Fibroblast of the aortic adventitia (primary cell): Measurements from ENCODE around the gene APLP1. TPM values are rescaled to one million over a fixed set of nuclear protein-coding genes. Genes with fewer than 3 reads are reported as not detected.

ENCODE experiments used
- DNase-seq: peaks from one replicate; pipeline ENCODE4 v3.0.0-alpha.2; 2010; ENCODE audit warnings: low read depth
- H3K4me3 ChIP-seq: 2 replicates; pipeline ENCODE4 v1.5.1; 2011; ENCODE audit warnings: low read depth, mild to moderate bottlenecking, control low read depth, low read length, moderate library complexity
- CTCF ChIP-seq: IDR thresholded peaks from 2 replicates; pipeline ENCODE4 v1.5.1; 2011; ENCODE audit warnings: mild to moderate bottlenecking, low read length, control low read depth, inconsistent platforms; ENCODE audit not compliant: insufficient read depth
- total RNA-seq: library from RNA; depleted of rRNA; stranded (reverse); fragments of >200 nt; gene quantifications from 2 replicates; pipeline ENCODE4 v1.2.3, GENCODE V29; 2012; ENCODE audit warnings: low replicate concordance

The APLP1 gene
- total RNA-seq, 1 donor = 8.6 TPM

DNA sequence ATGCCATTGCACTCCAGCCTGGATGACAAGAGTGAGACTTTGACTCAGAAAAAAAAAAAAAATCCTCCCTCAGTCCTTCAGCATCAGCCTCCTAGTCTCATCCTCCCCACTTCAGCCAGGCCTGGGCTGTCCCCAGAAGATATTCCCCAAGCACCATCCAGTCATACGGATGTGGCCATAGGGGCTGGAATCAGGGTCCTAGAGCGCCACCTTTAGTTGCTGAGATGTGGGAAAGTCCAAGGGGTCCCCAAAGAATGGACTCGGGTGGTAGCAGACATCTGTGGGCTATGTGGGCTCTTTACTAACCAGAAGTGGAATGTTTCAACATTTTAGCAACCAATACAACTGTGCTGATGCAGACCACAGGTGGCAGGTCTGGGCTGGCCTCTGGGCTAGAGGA lies 42.8 kb downstream of the APLP1 start:
- H3K4me3 ChIP-seq = no peak overlapping the region
- TF ChIP-seq CTCF = no peak
- DNase-seq = no peak

- no peak overlapping the region for H3K4me3 ChIP-seq
- no peak for TF ChIP-seq CTCF
- DNase-seq = no peak
Observed at GRCh38 chr19:35911790-35912189, 43.4 kb downstream of the APLP1 start.

- no peak overlapping the region for H3K4me3 ChIP-seq
- no peak for DNase-seq
- TF ChIP-seq CTCF = no peak
Observed at GRCh38 chr19:35913589-35913988, 45.2 kb downstream of the APLP1 start.

DNA sequence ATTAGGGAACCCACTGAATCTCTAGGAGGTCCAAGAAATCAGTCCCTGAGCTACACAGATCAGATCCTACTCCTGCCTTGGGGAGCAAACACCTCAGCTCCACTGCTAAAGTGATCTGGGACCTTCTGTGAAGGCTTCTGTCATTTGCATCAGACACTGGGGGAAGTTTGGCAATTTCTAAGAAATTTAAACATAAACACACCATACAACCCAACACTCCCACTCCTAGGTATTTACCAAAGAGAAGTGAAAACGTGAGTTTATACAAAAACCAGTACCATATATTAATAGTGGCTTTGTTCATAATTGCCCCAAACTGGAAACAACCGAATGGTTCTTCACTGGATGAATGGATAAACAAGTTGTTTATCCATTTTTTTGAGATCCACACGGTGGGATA lies 47.1 kb downstream of the APLP1 start:
- no peak for TF ChIP-seq CTCF

DNA sequence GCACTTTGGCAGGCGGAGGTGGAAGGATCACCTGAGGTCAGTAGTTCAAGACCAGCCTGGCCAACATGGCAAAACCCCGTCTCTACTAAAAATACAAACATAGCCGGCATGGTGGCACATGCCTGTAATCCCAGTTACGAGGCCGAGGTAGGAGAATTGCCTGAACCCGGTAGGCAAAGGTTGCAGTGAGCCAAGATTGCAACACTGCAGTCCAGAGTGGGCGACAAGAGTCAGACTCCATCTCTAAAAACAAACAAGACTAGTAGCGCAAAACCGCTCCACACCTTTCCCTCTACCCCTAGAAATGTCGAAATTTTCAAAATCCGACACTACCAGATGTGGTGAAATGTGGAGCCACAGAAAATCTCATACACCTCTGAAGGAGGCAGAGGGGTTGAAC lies 50.9 kb downstream of the APLP1 start:
- no peak overlapping the region for H3K4me3 ChIP-seq
- DNase-seq = no peak
- no peak for TF ChIP-seq CTCF

More for the DNA sequence above, 47.1 kb downstream of the APLP1 start:
- no peak overlapping the region for H3K4me3 ChIP-seq
- DNase-seq = no peak

GRCh38 chr19:35921012-35921411 lies 52.6 kb downstream of the APLP1 start:
- H3K4me3 ChIP-seq = no peak overlapping the region
- DNase-seq = no peak
- TF ChIP-seq CTCF = no peak

GRCh38 chr19:35925501-35925900 lies 57.1 kb downstream of the APLP1 start:
- no peak overlapping the region for H3K4me3 ChIP-seq
- no peak for DNase-seq
- no peak for TF ChIP-seq CTCF
